Measurements from ENCODE around the gene STT3B.

Gene STT3B

DNA sequence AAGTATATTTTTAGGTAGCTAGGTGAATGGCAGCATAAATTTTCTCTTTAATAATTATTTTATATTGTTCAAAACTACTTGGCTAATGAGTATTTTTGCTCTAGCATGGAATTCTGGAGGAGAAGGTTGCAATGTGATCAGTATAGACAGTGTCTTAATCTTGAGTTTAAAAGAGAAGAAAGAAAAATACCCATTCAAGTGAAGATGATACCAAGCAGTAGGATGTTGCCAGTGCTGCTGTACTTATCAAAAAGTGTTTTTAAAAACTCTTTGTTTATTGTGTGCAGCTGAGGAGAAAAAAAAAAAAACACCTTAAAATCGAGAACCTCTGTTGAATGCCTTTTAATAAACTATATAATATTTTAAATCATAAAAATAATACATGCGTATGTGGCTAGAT, 47.9 kb downstream of the STT3B start:
- H3K36me3 ChIP-seq (ENCODE audit: control insufficient read depth, insufficient read depth, low read length): 0 out of 2 replicates have a peak, but pooled peaks cover 2% of the 10 kb centered on the region
- no peak overlapping the region for H3K4me3 ChIP-seq (replicated peaks; ENCODE audit: low read depth, low read length)
- DNase-seq (ENCODE audit: extremely low read depth, insufficient read length): no peak
- TF ChIP-seq, protein P1, sequence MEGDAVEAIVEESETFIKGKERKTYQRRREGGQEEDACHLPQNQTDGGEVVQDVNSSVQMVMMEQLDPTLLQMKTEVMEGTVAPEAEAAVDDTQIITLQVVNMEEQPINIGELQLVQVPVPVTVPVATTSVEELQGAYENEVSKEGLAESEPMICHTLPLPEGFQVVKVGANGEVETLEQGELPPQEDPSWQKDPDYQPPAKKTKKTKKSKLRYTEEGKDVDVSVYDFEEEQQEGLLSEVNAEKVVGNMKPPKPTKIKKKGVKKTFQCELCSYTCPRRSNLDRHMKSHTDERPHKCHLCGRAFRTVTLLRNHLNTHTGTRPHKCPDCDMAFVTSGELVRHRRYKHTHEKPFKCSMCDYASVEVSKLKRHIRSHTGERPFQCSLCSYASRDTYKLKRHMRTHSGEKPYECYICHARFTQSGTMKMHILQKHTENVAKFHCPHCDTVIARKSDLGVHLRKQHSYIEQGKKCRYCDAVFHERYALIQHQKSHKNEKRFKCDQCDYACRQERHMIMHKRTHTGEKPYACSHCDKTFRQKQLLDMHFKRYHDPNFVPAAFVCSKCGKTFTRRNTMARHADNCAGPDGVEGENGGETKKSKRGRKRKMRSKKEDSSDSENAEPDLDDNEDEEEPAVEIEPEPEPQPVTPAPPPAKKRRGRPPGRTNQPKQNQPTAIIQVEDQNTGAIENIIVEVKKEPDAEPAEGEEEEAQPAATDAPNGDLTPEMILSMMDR (IDR thresholded peaks at IDR 0.05; ENCODE audit: insufficient read depth, low read length, poor library complexity, severe bottlenecking): no peak
- no peaks in the 10 kb centered on the region for H3K27me3 ChIP-seq (replicated peaks; ENCODE audit: control insufficient read depth, insufficient read depth, low read length)

DNA sequence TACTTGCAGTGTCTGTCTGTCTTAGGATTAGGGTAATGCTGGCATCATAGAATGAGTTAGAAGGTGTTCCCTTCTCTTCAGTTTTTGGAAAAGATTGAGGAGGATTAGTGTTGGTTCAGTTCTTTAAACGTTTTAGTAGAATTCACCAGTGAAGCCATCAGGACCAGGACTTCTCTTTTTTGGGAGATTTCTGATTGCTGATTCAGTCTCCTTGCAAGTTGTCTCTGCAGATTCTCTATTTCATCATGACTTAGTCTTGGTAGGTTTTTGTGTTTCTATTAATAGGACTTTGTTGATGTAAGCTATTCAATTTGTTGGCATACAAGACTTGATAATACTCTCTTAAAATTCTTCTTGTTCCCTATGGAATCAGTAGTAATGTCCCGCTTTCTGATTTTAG, 48.9 kb downstream of the STT3B start:
- H3K36me3 ChIP-seq (ENCODE audit: control insufficient read depth, insufficient read depth, low read length): 0 out of 2 replicates have a peak, but pooled peaks cover 2% of the 10 kb centered on the region
- TF ChIP-seq, protein P1 (IDR thresholded peaks at IDR 0.05; ENCODE audit: insufficient read depth, low read length, poor library complexity, severe bottlenecking): no peak
- DNase-seq (ENCODE audit: extremely low read depth, insufficient read length): no peak
- H3K27me3 ChIP-seq (replicated peaks; ENCODE audit: control insufficient read depth, insufficient read depth, low read length): no peaks in the 10 kb centered on the region
- no peak overlapping the region for H3K4me3 ChIP-seq (replicated peaks; ENCODE audit: low read depth, low read length)

DNA sequence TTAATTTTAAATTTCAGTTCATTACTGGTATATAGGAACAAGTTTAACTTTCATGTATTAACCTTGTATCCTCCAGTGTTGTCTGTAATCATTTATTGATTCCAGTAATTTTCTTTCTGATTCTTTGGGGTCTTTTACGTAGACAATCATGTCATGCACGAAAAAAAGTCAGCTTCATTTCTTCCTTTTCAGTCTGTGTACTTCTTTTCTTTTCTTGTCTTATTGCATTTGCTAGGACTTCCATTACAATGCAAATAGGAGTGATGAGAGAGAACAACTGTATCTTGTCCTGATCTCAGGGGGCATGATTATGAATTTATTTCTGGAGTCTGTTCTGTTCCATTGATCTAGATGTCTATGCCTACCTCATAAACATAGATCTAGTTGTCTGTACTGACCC, 56.5 kb downstream of the STT3B start:
- Histone ChIP-seq H3K4me3 (replicated peaks; ENCODE audit: low read depth, low read length) (no peak overlapping the region), H3K27me3 (replicated peaks; ENCODE audit: control insufficient read depth, insufficient read depth, low read length) (no peaks in the 10 kb centered on the region), H3K36me3 (ENCODE audit: control insufficient read depth, insufficient read depth, low read length) (peaks cover 3% of the 10 kb centered on the region)
- no peak for DNase-seq (ENCODE audit: extremely low read depth, insufficient read length)
- TF ChIP-seq, protein P1 (IDR thresholded peaks at IDR 0.05; ENCODE audit: insufficient read depth, low read length, poor library complexity, severe bottlenecking): no peak

DNA sequence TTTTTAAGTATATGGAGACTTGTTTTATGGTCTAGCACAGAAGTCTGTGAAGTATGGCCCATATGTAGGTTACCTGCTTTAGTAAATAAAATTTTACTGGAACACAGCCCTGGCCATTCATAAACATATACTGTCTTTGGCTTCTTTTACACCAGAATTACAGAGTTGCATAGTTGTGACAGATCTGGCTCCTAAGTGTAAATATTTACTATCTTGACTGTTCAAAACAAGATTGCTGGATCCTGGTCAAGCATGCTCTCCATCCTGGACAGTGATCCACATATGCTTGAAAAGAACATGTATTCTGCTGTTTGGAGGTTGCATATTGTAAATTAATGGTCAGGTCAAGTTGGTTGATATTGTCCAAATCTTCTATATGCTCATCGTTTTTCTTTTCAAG, 57.9 kb downstream of the STT3B start:
- TF ChIP-seq, protein P1 (IDR thresholded peaks at IDR 0.05; ENCODE audit: insufficient read depth, low read length, poor library complexity, severe bottlenecking): no peak
- peaks cover 5% of the 10 kb centered on the region for H3K36me3 ChIP-seq (ENCODE audit: control insufficient read depth, insufficient read depth, low read length)
- no peak for DNase-seq (ENCODE audit: extremely low read depth, insufficient read length)

DNA sequence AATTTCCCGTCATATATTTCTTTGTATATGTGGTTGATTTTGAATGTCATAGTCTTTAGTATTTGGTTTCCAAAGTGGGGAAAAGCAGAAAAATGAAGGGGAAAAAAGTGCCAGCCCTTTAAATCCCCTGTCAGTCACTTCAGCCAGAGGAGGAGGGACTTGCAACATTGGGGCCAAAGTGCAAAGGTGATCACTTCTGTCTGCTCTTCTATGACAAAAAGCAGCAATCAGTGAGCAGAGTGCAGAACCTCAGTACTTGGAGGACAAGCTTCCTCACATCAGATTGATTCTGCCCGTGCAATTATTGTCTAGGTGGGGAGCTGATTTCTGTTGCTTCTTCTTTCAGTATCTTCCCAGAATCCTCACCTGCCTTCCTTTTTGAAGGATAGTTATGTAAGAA, 60.0 kb downstream of the STT3B start:
- DNase-seq (ENCODE audit: extremely low read depth, insufficient read length): no peak
- Histone ChIP-seq H3K27me3 (replicated peaks; ENCODE audit: control insufficient read depth, insufficient read depth, low read length) (no peaks in the 10 kb centered on the region), H3K4me3 (replicated peaks; ENCODE audit: low read depth, low read length) (no peak overlapping the region), H3K36me3 (ENCODE audit: control insufficient read depth, insufficient read depth, low read length) (peaks cover 5% of the 10 kb centered on the region)
- TF ChIP-seq, protein P1 (IDR thresholded peaks at IDR 0.05; ENCODE audit: insufficient read depth, low read length, poor library complexity, severe bottlenecking): no peak

More for the DNA sequence above, 57.9 kb downstream of the STT3B start:
- H3K4me3 ChIP-seq (replicated peaks; ENCODE audit: low read depth, low read length): no peak overlapping the region
- no peaks in the 10 kb centered on the region for H3K27me3 ChIP-seq (replicated peaks; ENCODE audit: control insufficient read depth, insufficient read depth, low read length)

DNA sequence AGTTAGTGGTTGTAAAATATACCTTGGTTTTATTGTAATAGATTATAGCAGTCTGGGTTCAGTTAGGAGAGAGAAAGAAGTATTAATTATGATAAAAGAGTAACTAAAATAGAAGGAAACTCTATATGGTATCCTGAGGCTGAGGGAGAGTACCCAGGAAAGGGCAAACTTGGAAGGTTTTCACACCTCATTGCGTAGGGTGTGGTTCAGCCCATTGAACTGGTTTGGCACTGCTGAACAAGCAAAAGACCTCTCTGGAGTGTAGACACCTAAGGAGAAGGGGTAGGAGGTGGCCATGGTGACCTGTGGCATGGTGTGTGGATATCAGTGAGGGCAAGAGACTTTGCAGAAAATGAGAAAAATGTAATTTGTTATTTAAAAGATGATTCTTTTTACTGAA, 63.5 kb downstream of the STT3B start:
- no peaks in the 10 kb centered on the region for H3K27me3 ChIP-seq (replicated peaks; ENCODE audit: control insufficient read depth, insufficient read depth, low read length)
- H3K36me3 ChIP-seq (ENCODE audit: control insufficient read depth, insufficient read depth, low read length): peaks cover 4% of the 10 kb centered on the region
- DNase-seq (ENCODE audit: extremely low read depth, insufficient read length): no peak
- TF ChIP-seq, protein P1 (IDR thresholded peaks at IDR 0.05; ENCODE audit: insufficient read depth, low read length, poor library complexity, severe bottlenecking): no peak
- H3K4me3 ChIP-seq (replicated peaks; ENCODE audit: low read depth, low read length): no peak overlapping the region

All from GM06990 (cell line).